AG09309 (cell line): ENCODE results near the gene PPP2R3B.

Experiments
- DNase-seq: peaks from one replicate; pipeline ENCODE4 v3.0.0-alpha.2; 2010; ENCODE audit warnings: low read depth
- H3K4me3 ChIP-seq: 2 replicates; pipeline ENCODE4 v1.5.1; 2011; ENCODE audit warnings: mild to moderate bottlenecking, low read depth, low read length, moderate library complexity; ENCODE audit not compliant: control insufficient read depth
- TF ChIP-seq, protein P1 (sequence below): IDR thresholded peaks from 2 replicates; pipeline ENCODE4 v1.5.1; 2011; ENCODE audit warnings: mild to moderate bottlenecking, low read depth, low read length, inconsistent platforms; ENCODE audit not compliant: insufficient read depth, control insufficient read depth; ENCODE audit errors: missing control alignments

Gene PPP2R3B

DNA sequence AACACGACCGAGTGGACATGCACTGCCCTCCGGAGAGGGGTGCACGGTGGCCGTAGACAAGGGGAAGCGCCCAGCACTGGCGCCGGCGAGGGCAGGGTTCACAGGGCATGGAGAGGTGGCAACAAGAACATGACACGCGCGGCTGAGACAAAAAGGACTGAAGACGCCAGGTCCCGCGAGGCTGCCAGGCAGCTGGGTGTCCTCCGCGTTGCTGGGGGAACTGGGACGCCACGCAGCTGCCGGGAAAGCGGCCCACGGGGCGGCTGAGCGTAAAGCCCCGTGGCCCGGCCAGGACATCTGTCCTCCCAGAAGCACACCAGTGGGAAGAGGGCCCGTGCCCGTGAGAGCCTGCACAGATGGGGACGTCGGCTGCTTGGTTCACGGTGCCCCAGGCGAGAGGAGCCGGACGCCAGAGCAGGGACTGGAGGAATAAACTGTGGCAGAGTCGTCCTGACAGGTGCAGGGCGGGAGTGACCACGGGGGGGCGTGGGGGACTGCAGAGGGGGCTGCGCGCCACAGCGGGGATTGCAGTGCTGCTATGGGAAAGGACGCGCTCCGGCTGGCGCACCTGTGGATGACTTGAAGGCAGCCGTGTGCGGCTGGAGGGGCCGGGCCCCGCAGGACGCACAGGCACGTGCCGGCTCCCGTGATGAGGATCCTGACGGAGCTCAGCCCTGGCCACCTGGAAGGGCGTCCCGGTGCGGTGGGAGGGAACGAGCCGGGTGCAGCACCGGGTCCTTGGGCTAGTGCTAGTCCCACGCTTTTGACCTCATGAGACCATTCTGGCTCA is 36.0 kb downstream of the PPP2R3B start:
- TF ChIP-seq, protein P1, sequence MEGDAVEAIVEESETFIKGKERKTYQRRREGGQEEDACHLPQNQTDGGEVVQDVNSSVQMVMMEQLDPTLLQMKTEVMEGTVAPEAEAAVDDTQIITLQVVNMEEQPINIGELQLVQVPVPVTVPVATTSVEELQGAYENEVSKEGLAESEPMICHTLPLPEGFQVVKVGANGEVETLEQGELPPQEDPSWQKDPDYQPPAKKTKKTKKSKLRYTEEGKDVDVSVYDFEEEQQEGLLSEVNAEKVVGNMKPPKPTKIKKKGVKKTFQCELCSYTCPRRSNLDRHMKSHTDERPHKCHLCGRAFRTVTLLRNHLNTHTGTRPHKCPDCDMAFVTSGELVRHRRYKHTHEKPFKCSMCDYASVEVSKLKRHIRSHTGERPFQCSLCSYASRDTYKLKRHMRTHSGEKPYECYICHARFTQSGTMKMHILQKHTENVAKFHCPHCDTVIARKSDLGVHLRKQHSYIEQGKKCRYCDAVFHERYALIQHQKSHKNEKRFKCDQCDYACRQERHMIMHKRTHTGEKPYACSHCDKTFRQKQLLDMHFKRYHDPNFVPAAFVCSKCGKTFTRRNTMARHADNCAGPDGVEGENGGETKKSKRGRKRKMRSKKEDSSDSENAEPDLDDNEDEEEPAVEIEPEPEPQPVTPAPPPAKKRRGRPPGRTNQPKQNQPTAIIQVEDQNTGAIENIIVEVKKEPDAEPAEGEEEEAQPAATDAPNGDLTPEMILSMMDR = no peak
- no peak overlapping the region for H3K4me3 ChIP-seq
- DNase-seq = no peak

DNA sequence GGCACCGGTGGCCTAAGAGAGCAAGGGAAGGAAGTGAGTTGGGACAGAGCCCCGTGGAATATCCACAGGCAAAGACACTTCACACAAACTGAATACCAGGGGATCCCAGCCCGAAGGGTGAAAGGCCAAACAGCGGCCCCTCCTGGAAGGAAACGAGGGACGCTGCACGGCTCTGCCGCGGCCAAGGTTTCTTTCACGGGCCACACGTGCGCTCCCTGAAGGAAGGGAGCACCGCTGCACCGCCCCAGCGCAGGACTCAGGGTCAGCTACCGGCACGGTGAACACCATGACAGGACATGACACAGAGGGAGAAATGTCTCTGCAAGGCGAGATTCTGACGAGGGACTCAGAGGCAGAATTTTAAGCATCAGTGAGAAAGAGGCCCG is 36.6 kb downstream of the PPP2R3B start:
- TF ChIP-seq, protein P1 = no peak

GRCh38 chrX:349702-350101 is 37.0 kb downstream of the PPP2R3B start:
- TF ChIP-seq, protein P1 = no peak
- no peak overlapping the region for H3K4me3 ChIP-seq
- DNase-seq = no peak

More for the DNA sequence above, 36.6 kb downstream of the PPP2R3B start:
- H3K4me3 ChIP-seq = no peak overlapping the region
- no peak for DNase-seq

GRCh38 chrX:349196-349595 is 37.5 kb downstream of the PPP2R3B start:
- DNase-seq = no peak

DNA sequence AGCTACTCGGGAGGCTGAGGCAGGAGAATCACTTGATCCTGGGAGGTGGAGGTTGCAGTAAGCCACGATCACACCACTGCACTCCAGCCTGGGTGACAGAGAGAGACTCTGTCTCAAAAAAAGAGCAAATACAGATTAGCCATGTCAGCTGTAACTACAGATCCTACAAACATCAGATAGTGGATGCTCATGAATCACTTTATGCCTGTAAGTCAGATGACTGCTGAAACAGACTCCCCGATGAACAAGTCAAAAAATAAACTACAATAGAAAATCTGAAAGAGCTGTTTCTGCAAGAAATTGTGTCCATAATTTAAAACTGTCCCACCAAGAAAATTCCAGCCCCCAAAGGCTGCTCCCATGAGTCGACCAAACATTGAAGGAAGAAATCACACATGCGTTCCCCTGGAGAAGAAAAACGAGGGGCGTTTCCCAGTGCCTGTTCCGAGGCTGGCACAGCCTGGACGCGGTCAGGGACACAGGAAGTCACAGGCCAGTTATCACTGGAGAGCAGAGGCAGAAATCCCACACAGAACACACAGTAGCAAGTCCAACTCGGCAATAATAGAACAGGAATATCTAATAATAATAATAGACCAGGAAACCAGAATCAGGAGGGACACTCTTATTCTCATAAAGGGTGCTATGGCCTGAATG is 38.1 kb downstream of the PPP2R3B start:
- TF ChIP-seq, protein P1 = no peak
- DNase-seq = no peak
- no peak overlapping the region for H3K4me3 ChIP-seq

More at GRCh38 chrX:349196-349595, 37.5 kb downstream of the PPP2R3B start:
- H3K4me3 ChIP-seq = no peak overlapping the region
- TF ChIP-seq, protein P1 = no peak

- TF ChIP-seq, protein P1 = no peak
- no peak for DNase-seq
- H3K4me3 ChIP-seq = no peak overlapping the region
These were observed 39.2 kb downstream of the PPP2R3B start for GRCh38 chrX:347351-348117.
